GM12872 (cell line): Measurements from ENCODE around the gene UBB.

Source experiments
- CTCF ChIP-seq: IDR thresholded peaks from 3 replicates; pipeline ENCODE4 v1.5.1; 2011; ENCODE audit warnings: low read depth, mild to moderate bottlenecking, low read length, moderate library complexity; ENCODE audit not compliant: insufficient read depth

The UBB gene

GRCh38 chr17:16391451-16391850 is 10.6 kb downstream of the UBB start:
- no peak for TF ChIP-seq CTCF

DNA sequence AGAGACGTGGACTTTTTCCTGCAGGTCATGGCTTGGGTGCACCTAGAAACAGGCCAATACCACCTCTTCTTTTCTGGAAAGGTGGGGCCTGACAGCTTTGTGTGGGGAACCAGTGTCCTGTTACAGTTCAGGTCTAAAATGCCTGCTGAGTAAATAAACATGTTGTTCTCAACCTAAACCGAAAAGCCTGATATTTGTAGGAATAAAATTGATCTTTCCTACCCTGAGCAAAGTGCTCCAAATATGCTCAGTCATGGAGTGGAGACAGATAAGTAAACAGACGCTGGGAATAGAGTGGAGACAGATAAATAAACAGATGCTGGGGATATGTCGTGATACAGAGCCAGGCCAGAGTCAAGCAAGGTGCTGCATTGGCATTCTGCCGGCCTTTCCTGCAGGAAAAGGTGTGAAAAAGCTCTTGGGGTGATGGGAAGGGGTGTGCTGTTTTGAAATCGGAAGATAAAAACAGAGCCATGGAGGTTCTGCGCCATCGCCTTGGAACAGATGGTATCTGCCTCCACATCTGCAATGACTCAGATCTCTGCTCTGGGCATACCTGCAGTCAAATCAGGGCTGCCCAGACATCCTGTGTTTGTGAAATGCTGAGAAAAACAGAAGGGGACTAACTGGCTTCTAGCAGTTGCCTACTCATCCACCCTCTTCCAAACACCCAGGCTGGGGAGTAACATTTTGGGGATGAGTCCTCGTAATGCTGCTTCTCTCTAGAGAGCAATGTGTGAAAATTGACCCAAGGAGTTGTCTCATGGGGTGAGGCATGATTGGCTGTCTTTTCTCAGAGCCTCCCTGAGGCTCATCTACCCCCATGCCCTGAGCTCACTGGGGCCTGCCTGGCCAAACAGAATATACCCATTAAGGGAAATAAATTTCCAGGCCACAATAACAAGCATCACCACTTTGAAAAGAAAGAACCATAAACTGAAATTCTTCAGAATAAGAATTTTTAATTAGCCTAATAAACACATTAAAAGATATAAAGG is 17.7 kb downstream of the UBB start:
- no peak for TF ChIP-seq CTCF

- TF ChIP-seq CTCF = peak; percentile 21; the same call in 1 of the 3 replicates
Measured at GRCh38 chr17:16406742-16407674, 26.1 kb downstream of the UBB start.

- TF ChIP-seq CTCF = no peak
Measured at GRCh38 chr17:16407911-16408588, 27.2 kb downstream of the UBB start.

DNA sequence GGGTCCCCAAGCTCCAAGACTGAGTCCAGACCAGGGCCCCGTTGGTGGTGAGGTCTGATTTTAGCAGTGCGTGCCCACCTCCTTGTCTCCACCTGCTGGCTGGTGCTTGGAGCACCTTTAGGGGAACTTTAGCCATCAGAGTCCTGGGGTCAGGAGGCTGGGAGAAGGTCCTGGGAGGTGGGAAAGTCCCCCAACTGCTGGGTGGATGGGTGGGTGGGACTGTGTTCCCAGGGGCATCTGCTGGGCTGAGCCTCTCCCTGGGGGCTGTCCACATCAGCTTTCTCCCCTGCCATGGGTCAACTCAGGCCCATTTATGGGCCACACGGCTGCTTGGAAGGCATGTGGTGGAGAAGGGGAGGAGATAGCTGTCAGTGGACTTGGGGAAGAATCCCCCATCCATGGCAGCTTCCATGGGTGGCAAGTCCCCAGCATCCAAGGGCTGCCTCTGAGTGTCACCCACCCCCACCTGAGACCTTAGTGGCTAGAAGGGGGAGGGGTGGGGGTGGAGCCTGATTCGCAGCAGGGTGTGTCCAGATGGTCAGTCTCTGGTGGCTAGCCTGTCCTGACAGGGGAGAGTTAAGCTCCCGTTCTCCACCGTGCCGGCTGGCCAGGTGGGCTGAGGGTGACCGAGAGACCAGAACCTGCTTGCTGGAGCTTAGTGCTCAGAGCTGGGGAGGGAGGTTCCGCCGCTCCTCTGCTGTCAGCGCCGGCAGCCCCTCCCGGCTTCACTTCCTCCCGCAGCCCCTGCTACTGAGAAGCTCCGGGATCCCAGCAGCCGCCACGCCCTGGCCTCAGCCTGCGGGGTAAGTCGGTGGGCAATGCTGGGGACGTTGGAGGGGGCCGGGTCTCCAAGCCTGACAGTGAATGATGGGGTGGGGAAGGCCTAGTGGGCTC is 34.4 kb downstream of the UBB start, which contains the start of gene TRPV2:
TRPV2 (plus strand) TSS at position 541 of the 894 bp plus-strand sequence. CDS start 2,098 bp downstream, outside the sequence.
- TF ChIP-seq CTCF = peak; percentile 90

DNA sequence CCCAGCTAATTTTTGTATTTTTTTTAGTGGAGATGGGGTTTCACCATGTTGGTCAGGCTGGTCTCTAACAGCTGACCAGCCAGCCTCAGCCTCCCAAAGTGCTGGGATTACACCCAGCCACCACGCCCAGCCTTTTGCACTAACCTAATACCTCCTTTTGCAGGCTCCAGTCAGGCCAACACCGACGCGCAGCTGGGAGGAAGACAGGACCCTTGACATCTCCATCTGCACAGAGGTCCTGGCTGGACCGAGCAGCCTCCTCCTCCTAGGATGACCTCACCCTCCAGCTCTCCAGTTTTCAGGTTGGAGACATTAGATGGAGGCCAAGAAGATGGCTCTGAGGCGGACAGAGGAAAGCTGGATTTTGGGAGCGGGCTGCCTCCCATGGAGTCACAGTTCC is 36.5 kb downstream of the UBB start:
- TF ChIP-seq CTCF = no peak
